ENCODE measurements around the gene SCGB3A2. TPM values are rescaled to one million over a fixed set of nuclear protein-coding genes. Genes with fewer than 3 reads are reported as not detected.

The SCGB3A2 gene
- total RNA-seq, 1 donor from 2014 or later = 1.2 TPM

GRCh38 chr5:147882586-147883313 lies 4.2 kb downstream of the SCGB3A2 start:
- Mint-ChIP-seq H3K27ac (ENCODE audit: unreplicated experiment) (no peak overlapping the region), H3K4me1 (ENCODE audit: low read depth, unreplicated experiment) (peaks cover 2% of the 10 kb centered on the region), H3K4me3 (ENCODE audit: unreplicated experiment) (no peak overlapping the region), H3K9me3 (ENCODE audit: unreplicated experiment) (no peaks in the 10 kb centered on the region), H3K36me3 (ENCODE audit: unreplicated experiment) (no peaks in the 10 kb centered on the region), H3K27me3 (ENCODE audit: unreplicated experiment) (no peaks in the 10 kb centered on the region)
- DNase-seq = no peak
- TF ChIP-seq CTCF (IDR thresholded peaks at IDR 0.05; ENCODE audit: partially characterized antibody, unreplicated experiment) = no peak

GRCh38 chr5:147887026-147887627 lies 8.6 kb downstream of the SCGB3A2 start:
- Mint-ChIP-seq H3K27me3 (ENCODE audit: unreplicated experiment) (no peaks in the 10 kb centered on the region), H3K27ac (ENCODE audit: unreplicated experiment) (no peak overlapping the region), H3K4me3 (ENCODE audit: unreplicated experiment) (no peak overlapping the region), H3K36me3 (ENCODE audit: unreplicated experiment) (no peaks in the 10 kb centered on the region), H3K4me1 (ENCODE audit: low read depth, unreplicated experiment) (peaks cover 2% of the 10 kb centered on the region), H3K9me3 (ENCODE audit: unreplicated experiment) (no peaks in the 10 kb centered on the region)
- no peak for DNase-seq
- TF ChIP-seq CTCF (IDR thresholded peaks at IDR 0.05; ENCODE audit: partially characterized antibody, unreplicated experiment) = peak; percentile 35

GRCh38 chr5:147887930-147888329 lies 9.4 kb downstream of the SCGB3A2 start:
- no peaks in the 10 kb centered on the region for H3K36me3 Mint-ChIP-seq (ENCODE audit: unreplicated experiment)
- peaks cover 2% of the 10 kb centered on the region for H3K4me1 Mint-ChIP-seq (ENCODE audit: low read depth, unreplicated experiment)
- H3K27ac Mint-ChIP-seq (ENCODE audit: unreplicated experiment) = no peak overlapping the region
- DNase-seq = no peak
- no peak overlapping the region for H3K4me3 Mint-ChIP-seq (ENCODE audit: unreplicated experiment)
- no peaks in the 10 kb centered on the region for H3K27me3 Mint-ChIP-seq (ENCODE audit: unreplicated experiment)
- no peaks in the 10 kb centered on the region for H3K9me3 Mint-ChIP-seq (ENCODE audit: unreplicated experiment)
- TF ChIP-seq CTCF (IDR thresholded peaks at IDR 0.05; ENCODE audit: partially characterized antibody, unreplicated experiment) = no peak

- Mint-ChIP-seq H3K27me3 (ENCODE audit: unreplicated experiment) (peaks cover 1% of the 10 kb centered on the region), H3K4me1 (ENCODE audit: low read depth, unreplicated experiment) (no peaks in the 10 kb centered on the region), H3K27ac (ENCODE audit: unreplicated experiment) (no peak overlapping the region), H3K9me3 (ENCODE audit: unreplicated experiment) (no peaks in the 10 kb centered on the region), H3K4me3 (ENCODE audit: unreplicated experiment) (no peak overlapping the region), H3K36me3 (ENCODE audit: unreplicated experiment) (no peaks in the 10 kb centered on the region)
- DNase-seq = no peak
- TF ChIP-seq CTCF (IDR thresholded peaks at IDR 0.05; ENCODE audit: partially characterized antibody, unreplicated experiment) = no peak
Observed at GRCh38 chr5:147892696-147893296, 14.3 kb downstream of the SCGB3A2 start.

GRCh38 chr5:147893820-147894219 lies 15.3 kb downstream of the SCGB3A2 start:
- H3K4me3 Mint-ChIP-seq (ENCODE audit: unreplicated experiment) = no peak overlapping the region
- H3K27me3 Mint-ChIP-seq (ENCODE audit: unreplicated experiment) = peaks cover 1% of the 10 kb centered on the region
- no peak for TF ChIP-seq CTCF (IDR thresholded peaks at IDR 0.05; ENCODE audit: partially characterized antibody, unreplicated experiment)
- no peak for DNase-seq
- no peaks in the 10 kb centered on the region for H3K4me1 Mint-ChIP-seq (ENCODE audit: low read depth, unreplicated experiment)
- H3K36me3 Mint-ChIP-seq (ENCODE audit: unreplicated experiment) = no peaks in the 10 kb centered on the region
- H3K9me3 Mint-ChIP-seq (ENCODE audit: unreplicated experiment) = no peaks in the 10 kb centered on the region
- no peak overlapping the region for H3K27ac Mint-ChIP-seq (ENCODE audit: unreplicated experiment)

All from glutamatergic neuron (in vitro differentiated cells).